SIG-M5 (cell line): ENCODE measurements around the gene NDUFB8.
A peak's percentile ranks its signal among the peaks of the same experiment; 100 is the strongest.

Source experiments
- DNase-seq: peaks from one replicate; lab custom pipeline; 2025; lab: John Stamatoyannopoulos, UW

The NDUFB8 gene

DNA sequence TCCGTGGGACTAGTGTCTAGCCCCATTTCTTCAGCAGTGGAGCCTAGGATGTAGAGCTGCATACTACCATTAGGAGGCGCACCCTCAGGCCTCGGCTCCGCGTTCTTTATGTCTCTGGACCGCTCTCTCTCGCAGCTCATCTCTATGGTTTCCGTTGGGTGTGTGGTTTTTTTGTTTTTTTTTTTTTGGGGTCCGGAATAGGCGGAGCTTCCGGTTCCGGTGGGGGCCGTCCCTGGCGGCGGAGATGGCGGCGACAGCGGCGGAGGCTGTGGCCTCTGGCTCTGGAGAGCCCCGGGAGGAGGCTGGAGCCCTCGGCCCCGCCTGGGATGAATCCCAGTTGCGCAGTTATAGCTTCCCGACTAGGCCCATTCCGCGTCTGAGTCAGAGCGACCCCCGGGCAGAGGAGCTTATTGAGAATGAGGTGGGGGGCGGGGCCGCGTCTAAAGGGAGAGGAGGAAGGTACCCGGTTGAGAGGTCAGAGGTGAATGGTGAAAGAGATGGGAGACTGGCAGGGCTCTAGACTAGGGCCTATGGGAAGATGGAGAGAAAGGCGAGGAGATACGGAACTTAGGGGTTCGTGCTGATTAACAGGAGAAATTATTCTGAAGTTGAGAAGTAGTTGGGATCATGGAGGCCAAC, 6.2 kb upstream of the NDUFB8 start, which contains the start of gene HIF1AN:
Gene HIF1AN (plus strand): TSS at position 229 of the 639 bp plus-strand sequence. CDS start 16 bp downstream, at position 245.
- peak; percentile 69 for DNase-seq

DNA sequence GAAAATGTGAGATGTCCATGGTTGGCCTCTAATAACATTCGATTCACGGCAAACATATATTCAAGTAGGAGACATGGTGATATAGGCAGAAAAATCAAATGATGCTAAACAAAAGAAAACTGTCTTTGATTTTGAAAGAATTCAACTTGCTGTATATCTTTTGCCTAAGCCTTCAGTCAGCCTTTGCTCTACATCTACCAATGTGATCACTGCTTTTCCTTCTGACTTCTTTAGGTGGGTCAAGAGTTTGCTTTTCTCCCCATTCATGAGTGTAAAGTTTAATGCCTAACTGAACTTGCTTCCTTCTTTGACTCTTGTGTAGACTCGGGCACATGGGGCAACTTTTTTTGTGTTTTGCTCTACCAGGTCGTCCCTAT, 5.7 kb upstream of the NDUFB8 start:
- DNase-seq: no peak

DNA sequence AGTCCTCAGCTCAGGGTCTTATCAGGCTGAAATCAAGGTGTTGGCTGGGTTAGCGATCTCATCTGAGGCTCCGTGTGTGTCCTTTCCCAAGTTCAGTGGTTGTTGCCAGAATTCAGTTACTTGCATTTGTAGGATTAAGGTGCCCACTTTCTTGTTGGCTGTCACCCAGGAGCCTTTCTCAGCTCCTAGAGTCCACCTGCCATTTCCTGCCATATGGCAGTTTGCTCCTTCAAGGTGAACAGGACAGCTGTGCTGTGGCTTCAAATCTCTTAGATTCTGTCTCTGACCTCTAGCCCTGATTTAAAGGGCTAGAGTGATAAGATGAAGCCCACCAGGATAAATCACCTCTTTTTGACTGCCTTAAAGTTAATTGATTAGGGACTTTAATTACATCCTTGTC, 5.1 kb upstream of the NDUFB8 start:
- DNase-seq: no peak

DNA sequence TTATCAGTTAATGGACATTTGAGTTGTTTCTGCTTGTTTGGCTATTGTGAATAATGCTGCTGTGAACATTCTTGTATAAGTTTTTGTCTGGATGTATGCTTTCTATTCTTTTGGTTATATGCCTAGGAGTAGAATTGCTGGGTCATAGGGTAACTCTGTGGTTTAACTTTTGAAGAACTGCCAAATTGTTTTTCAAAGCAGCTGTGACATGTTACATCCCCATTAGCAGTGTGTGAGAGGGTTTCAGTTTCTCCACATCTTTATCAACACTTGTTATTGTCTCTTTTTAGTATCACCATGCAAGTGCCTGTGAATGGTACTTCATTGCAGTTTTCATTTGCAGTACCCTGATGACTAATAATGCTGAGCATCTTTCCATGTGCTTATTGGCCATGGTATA, 2.1 kb upstream of the NDUFB8 start:
- DNase-seq: no peak

DNA sequence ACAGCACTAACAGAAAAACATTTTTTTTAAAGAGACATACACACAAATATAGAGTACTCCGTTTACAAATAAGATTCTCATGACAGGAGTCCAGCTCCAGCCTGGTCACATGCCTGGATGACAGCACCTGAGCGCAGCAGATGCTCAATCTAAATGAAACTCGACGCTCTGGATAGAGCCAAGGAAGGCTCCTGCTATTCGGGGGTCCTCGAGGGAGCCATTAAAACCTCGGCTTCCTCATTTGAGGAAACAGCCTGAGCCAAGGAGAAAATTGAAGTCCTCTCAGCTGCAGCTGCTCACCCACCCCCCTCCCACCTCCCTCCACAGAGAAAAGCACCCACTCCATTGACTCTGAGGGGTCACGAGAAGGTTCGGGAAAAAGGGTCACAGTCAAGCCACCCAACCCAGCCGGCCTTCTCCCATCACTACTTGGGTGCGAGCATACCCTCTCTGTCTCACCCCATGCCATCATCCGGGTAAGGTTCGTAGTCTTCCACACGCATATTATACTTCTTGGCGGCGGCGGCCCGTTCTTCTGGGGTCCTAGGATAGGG, 673 bp downstream of the NDUFB8 start:
- no peak for DNase-seq

DNA sequence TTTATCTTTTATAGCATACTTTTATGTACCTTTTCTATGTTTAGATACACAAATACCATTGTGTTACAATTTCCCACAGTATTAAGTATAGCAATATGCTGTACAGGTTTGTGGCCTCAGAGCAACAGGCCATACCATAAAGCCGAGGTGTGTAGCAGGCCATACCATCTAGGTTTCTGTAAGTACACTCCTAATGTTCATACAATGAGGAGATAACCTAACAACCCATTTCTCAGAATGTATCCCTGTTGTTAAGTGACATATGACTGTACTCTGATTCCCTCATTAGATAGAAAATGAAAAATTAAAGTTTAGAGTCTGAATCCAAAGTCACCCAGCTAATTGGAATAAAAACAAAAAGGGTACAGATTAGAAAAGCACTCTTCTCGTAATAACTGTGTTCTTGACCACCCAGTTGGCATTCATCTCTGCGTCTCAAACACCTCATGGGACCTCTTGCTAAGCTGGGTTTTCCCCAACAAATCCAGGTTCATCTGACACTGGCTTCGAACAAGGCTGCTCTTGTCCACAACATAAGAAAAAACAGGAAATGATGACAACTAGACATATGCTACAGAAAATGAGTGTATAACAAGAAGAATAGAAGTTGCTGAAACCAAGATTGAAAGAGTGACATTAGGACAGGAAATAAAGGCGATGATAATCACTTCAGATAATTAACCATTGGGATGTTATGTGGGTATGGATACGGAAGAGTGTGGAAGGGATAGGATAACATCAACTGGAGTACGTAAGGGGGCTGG, 1.4 kb downstream of the NDUFB8 start:
- DNase-seq: no peak

DNA sequence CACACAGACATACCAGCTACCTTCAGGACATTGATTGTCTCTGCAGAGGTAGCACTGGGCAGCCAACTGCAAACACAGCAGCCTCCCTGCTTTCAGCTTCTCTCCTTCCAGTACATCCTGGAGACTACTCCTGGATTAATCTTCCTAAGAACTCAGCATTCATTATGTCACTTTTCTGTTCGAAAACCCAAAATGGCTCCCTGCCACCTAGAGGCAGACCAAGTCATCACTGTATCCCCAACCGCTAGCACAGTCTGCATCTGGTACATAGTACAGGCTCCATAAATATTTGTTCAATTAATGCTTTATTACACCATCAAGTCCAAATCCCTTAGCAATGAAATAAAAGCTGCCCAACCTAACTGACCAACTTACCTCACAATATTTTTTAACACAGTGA, 5.0 kb downstream of the NDUFB8 start:
- DNase-seq: no peak

DNA sequence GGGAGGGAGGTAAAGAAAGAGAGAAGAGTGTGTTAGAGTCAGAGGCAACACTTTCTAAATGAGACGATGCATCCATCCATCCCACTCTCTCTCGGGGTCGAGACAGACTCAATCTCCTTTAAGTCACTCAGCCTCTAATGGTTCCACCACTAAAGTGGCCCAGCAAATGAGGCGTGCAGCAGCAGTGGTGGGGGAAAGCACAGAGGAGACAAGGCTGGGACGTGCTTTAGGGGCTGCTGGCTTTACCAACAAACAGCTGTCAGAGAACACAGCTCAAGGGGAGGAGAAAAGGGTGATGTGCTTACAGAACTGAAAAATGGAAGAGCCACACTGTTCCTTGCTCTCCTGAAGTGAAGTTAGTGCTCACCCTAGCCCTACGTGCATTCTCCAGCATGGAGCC, 5.5 kb downstream of the NDUFB8 start:
- no peak for DNase-seq

DNA sequence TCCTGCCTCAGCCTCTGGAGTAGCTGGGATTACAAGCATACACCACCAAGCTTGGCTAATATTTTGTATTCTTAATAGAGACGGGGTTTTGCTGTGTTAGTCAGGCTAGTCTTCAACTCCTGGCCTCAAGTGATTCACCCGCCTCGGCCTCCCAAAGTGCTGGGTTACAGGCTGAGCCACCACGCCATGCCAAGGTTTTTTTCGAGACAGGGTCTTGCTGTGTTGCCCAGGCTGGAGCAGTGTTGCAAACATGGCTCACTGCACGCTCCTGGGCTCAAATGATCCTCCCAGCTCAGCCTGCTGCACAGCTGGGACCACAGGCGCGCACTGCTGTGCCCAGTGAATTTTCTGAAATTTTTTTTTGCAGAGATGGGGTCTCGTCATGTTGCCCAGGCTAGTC, 6.7 kb downstream of the NDUFB8 start:
- no peak for DNase-seq

DNA sequence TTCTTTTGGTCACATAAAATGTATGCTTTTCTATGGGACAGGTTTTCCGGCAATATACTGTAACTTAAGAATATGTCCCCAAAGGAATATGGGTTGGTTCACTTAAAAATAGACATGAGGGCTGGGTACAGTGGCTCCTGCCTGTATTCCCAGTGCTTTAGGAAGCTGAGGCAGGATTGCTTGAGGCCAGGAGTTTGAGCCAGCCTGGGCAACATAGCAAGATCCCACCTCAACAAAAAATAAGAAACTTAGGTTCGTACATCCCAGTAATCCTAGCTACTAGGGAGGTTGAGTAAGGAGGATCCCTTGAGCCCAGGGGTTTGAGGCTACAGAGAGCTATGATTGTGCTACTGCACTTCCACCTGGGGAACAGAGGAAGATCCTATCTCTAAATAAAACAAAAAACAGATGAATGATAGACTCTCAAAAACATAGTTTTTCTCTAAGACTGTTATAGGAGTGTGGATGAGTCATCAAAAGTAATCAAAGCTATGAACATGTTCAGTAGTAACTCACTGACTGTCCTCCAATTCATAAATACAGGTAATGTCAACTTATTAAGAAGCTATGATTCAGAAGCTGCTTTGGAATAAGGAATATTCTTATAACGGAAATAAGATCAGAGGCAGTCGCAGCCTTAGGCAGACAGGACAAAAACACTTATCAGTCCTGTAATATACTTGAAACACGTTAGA, 7.4 kb downstream of the NDUFB8 start:
- no peak for DNase-seq

DNA sequence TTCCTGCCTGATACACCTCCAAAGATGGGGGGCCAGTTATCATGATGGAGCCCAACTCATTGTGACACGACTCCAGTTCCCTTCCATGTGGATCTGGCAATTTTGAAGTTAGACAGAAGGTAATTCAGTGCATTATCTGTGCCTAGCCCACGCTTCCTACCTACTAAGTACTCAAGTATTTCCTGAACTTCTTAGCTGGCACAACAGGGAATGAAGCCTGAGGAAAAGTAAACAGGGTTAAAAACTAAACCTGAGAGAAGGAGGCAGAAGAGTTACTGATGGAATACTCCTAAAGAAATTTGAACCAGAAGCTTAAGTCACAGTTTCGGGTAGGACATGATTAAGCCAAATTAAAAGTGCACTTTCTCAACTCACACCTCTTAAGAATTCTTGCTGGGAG, 8.9 kb downstream of the NDUFB8 start:
- no peak for DNase-seq

DNA sequence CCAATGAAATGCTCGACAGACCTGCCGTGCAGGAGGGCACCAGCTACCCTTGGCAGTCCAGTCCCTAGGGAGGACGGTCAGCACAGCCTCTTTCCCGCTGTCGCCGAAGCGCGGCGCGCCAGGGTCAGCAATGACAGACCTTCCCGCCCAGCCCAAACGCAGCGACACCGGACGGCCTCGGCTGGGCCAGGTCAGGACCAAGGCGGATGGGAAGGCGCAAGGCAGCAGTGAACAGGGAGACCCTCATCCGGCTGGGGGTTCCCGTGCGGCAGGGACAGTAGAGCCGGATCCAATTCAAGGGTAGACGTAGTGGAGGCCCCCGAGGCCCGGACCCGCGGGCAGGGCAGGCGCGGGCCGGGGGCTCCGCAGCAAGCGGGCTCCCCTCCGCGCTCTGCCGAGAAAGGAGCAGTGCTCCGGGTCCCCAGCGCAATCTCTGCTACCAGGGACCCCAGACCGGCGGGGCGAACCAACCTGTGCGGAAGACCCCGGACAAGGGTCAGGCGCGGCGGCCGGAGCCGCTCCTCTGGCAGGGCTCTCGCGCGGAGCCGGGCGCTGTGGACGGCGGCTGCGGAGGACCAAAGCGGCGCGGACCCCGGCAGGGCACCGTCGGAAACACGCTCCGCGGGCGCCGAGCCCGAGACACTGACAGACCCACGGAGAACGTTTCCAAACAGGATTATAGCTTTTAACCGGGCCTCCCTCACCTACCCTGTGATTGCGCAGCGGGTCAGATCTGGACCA, 10.2 kb downstream of the NDUFB8 start, which contains the start of gene SEC31B:
Gene SEC31B (minus strand): TSS at position 551 of the 741 bp plus-strand sequence. CDS start 2,909 bp downstream, outside the sequence.
- no peak for DNase-seq

DNA sequence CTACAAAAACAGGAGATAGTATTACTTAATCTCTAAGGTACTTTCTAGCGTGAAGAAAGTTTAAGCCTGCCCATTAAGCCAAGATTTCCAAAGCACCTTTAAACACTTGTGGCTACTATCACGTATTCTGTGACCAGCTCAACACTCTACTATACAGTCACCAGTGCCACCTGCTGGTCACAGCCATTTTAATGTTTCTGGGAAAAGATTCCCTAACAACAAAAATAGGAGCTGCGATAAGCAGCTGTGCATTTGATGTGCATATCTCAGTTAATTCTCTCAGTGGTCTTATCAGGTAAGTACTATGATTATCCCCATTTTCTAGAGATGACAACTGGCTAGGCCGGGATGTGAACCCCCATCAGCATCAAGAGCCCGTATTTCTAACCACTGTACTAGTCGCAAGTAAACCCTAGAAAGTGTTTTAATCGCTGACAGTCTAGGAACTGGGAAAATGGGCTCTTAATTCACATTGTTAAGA, 10.9 kb downstream of the NDUFB8 start:
- no peak for DNase-seq

DNA sequence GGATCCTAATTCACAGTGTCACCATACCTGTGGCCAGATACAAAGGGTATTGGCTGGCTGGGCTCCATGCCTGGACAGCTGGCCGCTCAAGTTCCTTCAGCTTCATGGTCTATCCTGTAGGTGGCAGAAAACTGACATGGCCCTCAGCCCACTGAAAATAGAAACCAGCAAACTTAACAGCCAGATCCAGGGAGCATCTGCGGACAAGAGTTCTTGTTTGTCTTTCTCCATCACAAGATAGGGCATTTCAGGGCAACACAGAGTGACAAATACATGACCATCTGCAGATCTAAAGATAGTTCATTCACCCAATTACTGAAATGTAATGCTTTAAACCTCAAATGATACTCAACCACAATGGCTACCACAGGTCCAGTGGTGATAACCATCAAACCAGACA, 12.8 kb downstream of the NDUFB8 start:
- no peak for DNase-seq

DNA sequence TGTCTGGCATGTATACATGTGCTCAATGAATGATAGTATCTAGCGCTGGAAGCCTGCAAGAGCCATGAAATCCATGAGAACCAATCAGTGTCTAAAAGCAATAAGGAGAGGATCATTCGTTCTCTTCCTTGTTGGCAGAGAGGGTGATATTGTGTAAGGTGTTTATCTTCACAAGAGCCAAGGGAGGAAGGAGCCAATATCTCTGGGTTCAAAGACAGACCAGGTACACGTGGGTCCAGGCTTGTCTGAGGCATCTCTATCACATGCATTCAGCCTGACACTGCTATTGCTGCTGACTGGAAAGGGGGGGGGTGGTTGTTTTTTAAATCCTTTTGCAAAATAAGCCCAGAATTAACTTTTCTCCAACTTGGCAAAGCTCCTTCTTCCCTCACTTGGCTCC, 14.1 kb downstream of the NDUFB8 start:
- no peak for DNase-seq

DNA sequence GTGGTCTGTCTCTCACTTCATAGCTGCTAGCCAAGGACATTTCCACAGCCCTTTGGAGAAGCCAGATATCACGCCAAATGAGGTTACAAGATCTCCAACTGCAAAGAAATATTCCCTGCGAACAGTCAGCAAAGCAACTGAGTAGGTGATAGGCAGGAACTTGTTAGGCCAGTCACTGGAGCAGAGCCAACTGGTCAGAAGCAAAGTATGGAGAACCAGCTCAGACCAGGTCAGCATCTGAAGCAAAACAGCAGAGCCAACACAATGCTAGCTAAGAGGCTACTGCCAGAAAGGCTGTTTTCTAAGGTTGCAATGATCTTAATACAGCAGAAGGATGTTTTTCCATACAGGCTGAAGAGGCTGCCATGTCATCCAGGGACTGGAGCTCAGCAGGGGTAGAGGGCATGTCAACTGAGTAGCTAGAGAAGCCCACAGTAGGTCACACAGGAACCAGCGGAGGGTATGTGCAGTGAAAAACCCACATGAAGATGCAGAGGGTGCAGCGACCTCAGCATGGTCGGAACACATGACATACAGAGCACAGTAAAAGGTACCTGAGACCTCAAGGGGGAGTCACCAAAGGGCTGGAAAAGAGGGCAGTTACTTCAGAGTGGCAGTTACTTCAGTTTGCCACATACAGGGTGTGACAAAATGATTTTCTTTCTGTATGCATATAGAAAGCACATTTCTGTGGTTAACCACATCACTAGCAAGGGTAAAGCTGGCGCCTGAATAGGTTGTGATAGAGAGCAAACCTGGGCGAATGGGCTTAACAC, 18.9 kb downstream of the NDUFB8 start:
- DNase-seq: no peak

DNA sequence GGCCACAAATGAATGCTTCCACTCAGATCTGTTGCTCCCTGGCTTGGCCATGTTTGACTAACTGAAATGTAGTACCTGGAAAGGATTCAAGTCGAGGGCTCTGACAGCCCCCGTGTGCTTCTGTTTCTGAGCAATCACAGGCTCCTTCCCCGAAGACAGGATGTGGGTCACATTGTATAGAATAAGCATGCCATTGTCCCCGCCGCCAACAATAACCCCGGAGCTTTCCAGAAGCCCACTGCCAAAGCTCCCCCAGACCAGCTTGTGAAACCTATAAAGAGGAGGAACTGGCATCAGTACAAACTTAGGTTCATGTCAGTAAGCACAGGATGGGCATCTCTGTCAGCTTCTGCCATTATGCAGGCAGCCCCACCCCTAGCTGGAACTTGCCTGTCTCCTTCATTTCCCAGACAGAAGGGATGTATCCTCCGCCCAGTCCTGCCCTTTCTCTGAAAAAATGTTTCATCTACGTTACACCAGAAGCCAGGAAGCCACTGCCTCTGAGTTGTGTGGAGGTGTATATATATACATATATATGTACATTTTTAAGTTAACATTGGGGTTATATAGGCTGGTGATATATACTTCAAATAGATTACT, 20.3 kb downstream of the NDUFB8 start:
- DNase-seq: no peak

DNA sequence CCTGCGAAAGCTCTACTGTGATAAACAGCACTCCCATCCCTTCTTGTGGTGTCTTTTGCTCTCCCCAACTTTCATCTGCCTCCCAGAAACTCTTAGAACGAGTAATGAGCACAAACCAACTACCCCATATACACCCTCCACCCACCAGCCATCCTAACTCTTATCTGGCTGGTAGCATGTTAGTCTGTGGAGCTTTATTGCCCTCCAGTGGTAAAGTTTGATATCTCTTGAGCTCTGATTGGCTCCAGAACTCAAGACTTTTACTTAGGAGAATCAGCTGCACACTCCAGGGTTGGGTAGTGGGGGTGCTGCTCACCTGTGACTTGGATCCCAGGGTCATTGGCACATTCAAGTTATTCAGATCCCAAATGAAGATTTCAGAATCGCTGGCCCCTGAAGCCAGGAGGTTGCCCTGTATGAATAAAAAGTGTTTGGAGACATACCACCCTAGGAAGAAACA, 20.9 kb downstream of the NDUFB8 start:
- no peak for DNase-seq

DNA sequence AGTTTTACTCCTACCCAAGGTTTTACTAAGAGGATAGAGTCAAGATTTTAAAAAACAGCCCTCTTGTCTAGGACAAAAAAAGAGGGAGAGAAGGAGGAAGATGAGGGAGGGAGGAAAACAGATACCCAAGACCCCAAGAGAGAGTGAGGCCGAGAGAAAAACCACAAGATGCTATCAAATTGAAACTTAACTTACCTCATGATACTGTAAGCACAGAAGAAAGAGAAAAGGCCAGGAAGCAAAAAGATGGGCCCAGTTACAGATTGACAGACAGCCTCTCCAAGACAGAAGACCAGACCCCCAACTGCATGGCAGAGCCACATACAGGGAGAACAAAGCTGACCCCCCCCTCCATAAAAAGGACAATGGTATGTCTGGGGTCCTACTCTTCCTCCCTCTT, 21.4 kb downstream of the NDUFB8 start:
- DNase-seq: no peak

DNA sequence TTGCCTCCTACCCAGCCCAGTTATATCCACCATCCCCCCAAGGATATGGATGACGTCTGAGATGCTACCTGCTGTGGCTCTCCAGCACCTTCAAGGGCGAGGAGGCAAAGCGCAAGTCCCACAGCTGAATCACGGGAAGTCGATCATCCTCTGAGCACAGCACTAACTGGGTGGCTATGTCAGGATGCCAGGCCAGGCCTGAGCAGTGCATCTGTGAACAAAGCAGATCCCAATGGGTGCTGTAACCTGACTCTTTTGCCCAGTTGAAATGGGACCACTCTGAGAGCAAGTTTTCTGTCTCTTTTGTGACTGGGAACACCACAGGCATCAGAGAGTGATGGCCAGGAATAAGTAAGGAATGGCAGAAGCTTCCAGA, 22.3 kb downstream of the NDUFB8 start:
- DNase-seq: no peak
